B cell (primary cell): ENCODE data around the gene CACNA1H. TPM values are rescaled to one million over a fixed set of nuclear protein-coding genes. Genes with fewer than 3 reads are reported as not detected.
"Not testable (repeated sequence)": the region's sequence is repeated elsewhere in the genome, so short reads cannot be mapped to it uniquely, and the experiment has no call there.

Experiments used
- ATAC-seq: fragments of 200-7000 bp; cut with Tn5 transposase; one replicate; pipeline ENCODE4 v1.10.0; 2021; ENCODE audit warnings: low read depth, mild to moderate bottlenecking, moderate number of reproducible peaks, moderate library complexity
- CTCF ChIA-PET: fragments of 350-600 bp; sonication (Branson Sonifier 250); formaldehyde crosslinking; loops from one replicate; lab custom pipeline; 2021; ENCODE audit warnings: antibody characterized with exemption, inconsistent platforms; lab: Charles Lee
- POLR2A ChIA-PET: fragments of 350-600 bp; sonication (Branson Sonifier 250); formaldehyde crosslinking; loops from one replicate; lab custom pipeline; 2021; ENCODE audit warnings: antibody characterized with exemption; lab: Charles Lee
- DNase-seq: peaks from one replicate; pipeline ENCODE4 v3.0.0; 2013
- H2AFZ ChIP-seq: 2 replicates; pipeline ENCODE4 v1.6.1; 2012; ENCODE audit warnings: mild to moderate bottlenecking, low read depth, low read length; ENCODE audit not compliant: insufficient read depth, poor library complexity, severe bottlenecking
- H3K27ac ChIP-seq, 2 donors: 1 replicate in 1 of 2; 2 replicates in 1 of 2; pipeline ENCODE4 v1.5.1; 2012 to 2013; ENCODE audit warnings: low read length in 2 of 2, mild to moderate bottlenecking in 2 of 2, moderate library complexity in 1 of 2
- H3K27me3 ChIP-seq, 4 experiments: fragments of 200-600 bp in 1 of 4; sonication (generic) in 1 of 4; replicated peaks in 1 of 4; 1 replicate in 2 of 4; 2 replicates in 2 of 4; pipeline versions ENCODE4 v1.6.1 to v1.7.0; 2013 to 2016; ENCODE audit warnings: low read length in 3 of 4, mild to moderate bottlenecking in 2 of 4, mixed read lengths in 1 of 4, moderate library complexity in 1 of 4; ENCODE audit not compliant: insufficient read depth in 4 of 4, control insufficient read depth in 3 of 4; ENCODE audit errors: control extremely low read depth in 1 of 4
- H3K36me3 ChIP-seq, 2 experiments: replicated peaks in 1 of 2; 1 replicate in 1 of 2; 2 replicates in 1 of 2; pipeline versions ENCODE4 v1.6.1 to v1.7.1; 2013; ENCODE audit warnings: low read length in 1 of 2; ENCODE audit not compliant: insufficient read depth in 2 of 2, control insufficient read depth in 1 of 2; ENCODE audit errors: control extremely low read depth in 1 of 2, extremely low read depth in 1 of 2
- H3K4me1 ChIP-seq, 2 donors: fragments of 200-600 bp in 1 of 2; sonication (generic) in 1 of 2; 1 replicate in 1 of 2; 2 replicates in 1 of 2; pipeline versions ENCODE4 v1.5.1 to v1.6.1; 2013 to 2017; ENCODE audit warnings: low read length in 2 of 2; ENCODE audit not compliant: control insufficient read depth in 2 of 2, insufficient read depth in 2 of 2
- H3K4me2 ChIP-seq: replicated peaks from 2 replicates; pipeline ENCODE3; 2012; ENCODE audit warnings: mild to moderate bottlenecking, low read depth, low read length; ENCODE audit not compliant: poor library complexity, severe bottlenecking
- H3K4me3 ChIP-seq, 5 experiments: fragments of 200-600 bp in 1 of 5; sonication (generic) in 1 of 5; 1 replicate in 3 of 5; 2 replicates in 2 of 5; pipeline versions ENCODE4 v1.5.1 to v1.7.0; 2011 to 2016; ENCODE audit warnings: low read length in 4 of 5, mild to moderate bottlenecking in 4 of 5, low read depth in 2 of 5, control low read depth in 1 of 5, moderate library complexity in 1 of 5; ENCODE audit not compliant: insufficient read depth in 1 of 5; ENCODE audit errors: control extremely low read depth in 1 of 5, extremely low read depth in 1 of 5
- H3K79me2 ChIP-seq: fragments of 200-600 bp; sonication (generic); one replicate; pipeline ENCODE4 v1.6.0; 2016; ENCODE audit warnings: low read length; ENCODE audit not compliant: control insufficient read depth, insufficient read depth
- H3K9ac ChIP-seq: fragments of 200-600 bp; sonication (generic); 2 replicates; pipeline ENCODE4 v1.6.1; 2017; ENCODE audit warnings: mild to moderate bottlenecking, low read length, moderate library complexity
- H3K9me3 ChIP-seq, 3 donors: one replicate each; pipeline versions ENCODE4 v1.6.1 to v1.7.1; 2013; ENCODE audit warnings: low read length in 2 of 3; ENCODE audit not compliant: control insufficient read depth in 2 of 3, insufficient read depth in 1 of 3; ENCODE audit errors: control extremely low read depth in 1 of 3
- H4K20me1 ChIP-seq: 2 replicates; pipeline ENCODE4 v1.6.0; 2012; ENCODE audit warnings: mild to moderate bottlenecking, low read length; ENCODE audit not compliant: insufficient read depth, control insufficient read depth, poor library complexity, severe bottlenecking
- H3K27ac Mint-ChIP-seq: one replicate; pipeline ENCODE4 v1.8.0; 2021; ENCODE audit warnings: mixed read lengths
- H3K27me3 Mint-ChIP-seq: one replicate; pipeline ENCODE4 v1.8.0; 2021; ENCODE audit warnings: mixed read lengths
- H3K4me1 Mint-ChIP-seq: one replicate; pipeline ENCODE4 v1.8.0; 2021; ENCODE audit warnings: mixed read lengths
- H3K4me3 Mint-ChIP-seq: one replicate; pipeline ENCODE4 v1.8.0; 2021; ENCODE audit warnings: mixed read lengths
- H3K9me3 Mint-ChIP-seq: one replicate; pipeline ENCODE4 v1.8.0; 2022; ENCODE audit warnings: mixed read lengths; ENCODE audit not compliant: insufficient read depth
- CTCF ChIP-seq: fragments of 200-600 bp; IDR thresholded peaks from one replicate; pipeline ENCODE4 v1.8.0; 2022; ENCODE audit warnings: antibody characterized with exemption, mild to moderate bottlenecking
- EZH2 ChIP-seq: IDR thresholded peaks from 2 replicates; pipeline ENCODE4 v1.6.1; 2012; ENCODE audit warnings: borderline replicate concordance, low read depth, mild to moderate bottlenecking, moderate library complexity, low read length; ENCODE audit not compliant: insufficient read depth, poor library complexity, severe bottlenecking
- WGBS: methylation state at CpG from one replicate; pipeline ENCODE4 v1.1.5; 2013; ENCODE audit warnings: missing lambda C conversion rate; ENCODE audit not compliant: insufficient coverage; 5-methylcytosine and 5-hydroxymethylcytosine counted together
- intact Hi-C: fragments of 100-400 bp; cut with micrococcal nuclease; formaldehyde crosslinking; loops from one replicate; pipeline ENCODE4 v1.10.0; 2022
- polyA plus RNA-seq: library from polyadenylated mRNA; depleted of rRNA; stranded (reverse); fragments of >200 nt; gene quantifications from 2 replicates; pipeline ENCODE4 v1.2.3, GENCODE V29; 2012
- total RNA-seq, 2 donors: library from RNA; stranded (reverse); fragments of 120-200 nt in 1 of 2; gene quantifications; 1 replicate in 1 of 2; 2 replicates in 1 of 2; pipeline versions ENCODE4 v1.2.3 to v1.2.4, GENCODE V29; 2013 to 2022

Gene CACNA1H
- total and polyA plus RNA-seq, 2 donors (not counting 1 experiment from before 2014, with no cell fraction given) = 0.05 to 0.10 TPM

DNA sequence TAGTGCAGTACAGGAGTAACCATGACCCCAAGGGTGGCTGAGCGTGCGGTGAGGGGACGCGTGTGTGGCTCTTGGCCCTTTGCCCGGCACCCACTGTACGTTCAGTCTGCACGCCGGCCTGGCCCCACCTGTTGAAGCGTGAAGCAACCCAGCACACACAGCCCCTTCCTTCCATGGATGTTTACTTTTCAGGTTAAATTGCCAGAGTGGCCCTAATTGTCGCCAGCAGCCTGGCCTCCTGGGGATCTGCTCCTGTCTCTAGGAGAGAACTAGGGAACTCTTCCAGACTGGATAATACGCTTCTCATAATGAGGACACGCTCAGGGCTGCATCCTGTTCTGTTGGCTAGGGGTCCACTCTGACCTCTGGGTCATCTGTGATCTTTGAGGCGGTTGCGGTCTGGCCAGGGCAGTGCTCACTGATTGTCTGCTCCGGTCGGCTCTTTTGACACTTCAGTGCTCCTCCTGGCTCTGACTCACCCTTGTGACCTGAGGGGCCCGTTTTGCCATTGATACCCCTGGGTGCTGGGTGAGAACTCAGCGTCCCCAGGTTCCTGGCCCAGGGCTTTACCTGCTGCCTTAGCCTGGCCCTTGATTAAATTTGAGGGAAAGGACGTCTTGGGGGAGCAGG, 44.4 kb downstream of the CACNA1H start:
- DNase-seq (no peak), ATAC-seq (no peak)
- WGBS = 80% methylated on average over 14 of the region's 19 CpGs
- H3K27ac Mint-ChIP-seq = no peak overlapping the region
- Histone ChIP-seq H3K27ac (no peak overlapping the region), H3K79me2 (no peaks in the 10 kb centered on the region), H3K4me2 (no peak overlapping the region), H2AFZ (no peak overlapping the region), H3K4me3 (no peak overlapping the region), H3K27me3 (peaks cover 0 to 4% (median 0%) of the 10 kb centered on the region in 4 experiments), H4K20me1 (no peaks in the 10 kb centered on the region), H3K9me3 (peaks cover 0 to 5% (median 0%) of the 10 kb centered on the region in 3 donors), H3K4me1 (no peaks in the 10 kb centered on the region), H3K9ac (no peak overlapping the region), H3K36me3 (no peaks in the 10 kb centered on the region)
- CTCF ChIA-PET = no interaction called here
- POLR2A ChIA-PET = no interaction called here
- peaks cover 7% of the 10 kb centered on the region for H3K27me3 Mint-ChIP-seq
- TF ChIP-seq EZH2 (no peak), CTCF (no peak)
- H3K4me1 Mint-ChIP-seq = no peaks in the 10 kb centered on the region
- no peaks in the 10 kb centered on the region for H3K9me3 Mint-ChIP-seq
- no peak overlapping the region for H3K4me3 Mint-ChIP-seq
- intact Hi-C loops = no loop called here

- 90% methylated on average over 13 of the region's 18 CpGs for WGBS
- Mint-ChIP-seq H3K4me1 (no peaks in the 10 kb centered on the region), H3K4me3 (no peak overlapping the region), H3K27ac (no peak overlapping the region), H3K27me3 (peaks cover 3% of the 10 kb centered on the region), H3K9me3 (no peaks in the 10 kb centered on the region)
- Histone ChIP-seq H3K9ac (no peak overlapping the region), H3K4me1 (no peaks in the 10 kb centered on the region), H3K27me3 (peaks cover 0 to 4% (median 0%) of the 10 kb centered on the region in 4 experiments), H3K4me3 (no peak overlapping the region), H4K20me1 (no peaks in the 10 kb centered on the region), H3K27ac (no peak overlapping the region), H2AFZ (no peak overlapping the region), H3K9me3 (peaks cover 0 to 5% (median 0%) of the 10 kb centered on the region in 3 donors), H3K4me2 (no peak overlapping the region), H3K36me3 (no peaks in the 10 kb centered on the region), H3K79me2 (no peaks in the 10 kb centered on the region)
- ATAC-seq = no peak
- ChIA-PET POLR2A (no interaction called here), CTCF (no interaction called here)
- no peak for DNase-seq
- TF ChIP-seq CTCF (no peak), EZH2 (no peak)
- intact Hi-C loops = no loop called here
Measured at GRCh38 chr16:1198194-1198593, 45.3 kb downstream of the CACNA1H start.

GRCh38 chr16:1198671-1199346, 45.9 kb downstream of the CACNA1H start:
- H3K4me3 Mint-ChIP-seq, H3K9me3 Mint-ChIP-seq, DNase-seq, H3K27me3 ChIP-seq, H2AFZ ChIP-seq, H3K4me3 ChIP-seq, H3K36me3 ChIP-seq, ATAC-seq, H3K4me1 ChIP-seq, H3K27ac ChIP-seq, H3K4me2 ChIP-seq, CTCF ChIA-PET, H3K27me3 Mint-ChIP-seq, H3K27ac Mint-ChIP-seq, H3K9me3 ChIP-seq, H3K4me1 Mint-ChIP-seq, intact Hi-C loops, H4K20me1 ChIP-seq, H3K9ac ChIP-seq, H3K79me2 ChIP-seq: not testable (repeated sequence)
- 97% methylated on average over 16 of the region's 44 CpGs for WGBS
- POLR2A ChIA-PET = interaction anchor here (0.7 kb wide), 1 partner anchor 321 kb away, joined by 8 read pairs; no protein-coding TSS in a partner anchor
